HepG2 (cell line): ENCODE data around the gene SLC12A3. TPM values are rescaled to one million over a fixed set of nuclear protein-coding genes. Genes with fewer than 3 reads are reported as not detected.

ENCODE experiments used
- PAF1 ChIP-seq: IDR thresholded peaks from 2 replicates; pipeline ENCODE4 v1.6.1; 2016; ENCODE audit warnings: missing genetic modification reagents, missing compliant biosample characterization
- SP4 ChIP-seq: sonication (generic); formaldehyde crosslinking; IDR thresholded peaks from 2 replicates; pipeline ENCODE4 v1.8.1; 2023; ENCODE audit warnings: mild to moderate bottlenecking, missing genetic modification reagents
- SPEN ChIP-seq: sonication (generic); formaldehyde crosslinking; IDR thresholded peaks from 2 replicates; pipeline ENCODE4 v1.5.1; 2020; ENCODE audit warnings: low read depth, mild to moderate bottlenecking, missing genetic modification reagents
- SRY ChIP-seq: sonication (generic); formaldehyde crosslinking; IDR thresholded peaks from 2 replicates; pipeline ENCODE4 v1.8.0; 2022; ENCODE audit warnings: mild to moderate bottlenecking, missing genetic modification reagents
- TBP ChIP-seq: sonication (generic); formaldehyde crosslinking; IDR thresholded peaks from 2 replicates; pipeline ENCODE4 v1.5.0; 2020; ENCODE audit warnings: missing genetic modification reagents
- ZKSCAN8 ChIP-seq: IDR thresholded peaks from 2 replicates; pipeline ENCODE4 v1.6.1; 2016; ENCODE audit warnings: borderline replicate concordance, missing genetic modification reagents, missing compliant biosample characterization
- ZNF251 ChIP-seq: sonication (generic); formaldehyde crosslinking; IDR thresholded peaks from 2 replicates; pipeline ENCODE4 v1.9.0; 2021; ENCODE audit warnings: mild to moderate bottlenecking, missing genetic modification reagents
- ZNF451 ChIP-seq: sonication (generic); formaldehyde crosslinking; IDR thresholded peaks from 2 replicates; pipeline ENCODE4 v1.5.0; 2020; ENCODE audit warnings: mild to moderate bottlenecking, missing genetic modification reagents
- polyA plus RNA-seq, 8 experiments: library from polyadenylated mRNA; depleted of rRNA in 3 of 8; stranded (reverse) in 7 of 8; unstranded in 1 of 8; fragments of >200 nt; fragmentation: Illumina TruSeq in 4 of 8; extraction: Trizol in 4 of 8; gene quantifications; 2 replicates each; pipeline versions ENCODE4 v1.2.1 to v1.2.3, GENCODE V29; 2011 to 2016; ENCODE audit warnings: low read depth in 4 of 8, missing spikeins in 1 of 8, mixed read lengths in 1 of 8; ENCODE audit not compliant: insufficient read depth in 1 of 8
- total RNA-seq, 5 experiments: library from RNA; depleted of rRNA; stranded (reverse); fragments of >200 nt; fragmentation: Illumina TruSeq; extraction: Trizol; gene quantifications; 2 replicates each; pipeline ENCODE4 v1.2.3, GENCODE V29; 2016; ENCODE audit warnings: low read depth in 1 of 5
- TF ChIP-seq, protein P1 (sequence below): sonication (generic); formaldehyde crosslinking; IDR thresholded peaks from 2 replicates; pipeline ENCODE4 v1.4.0; 2020; ENCODE audit warnings: missing genetic modification reagents
- TF ChIP-seq, protein P2 (sequence below): sonication (generic); formaldehyde crosslinking; IDR thresholded peaks from 2 replicates; pipeline ENCODE4 v1.8.0; 2022; ENCODE audit warnings: missing genetic modification reagents, mild to moderate bottlenecking, inconsistent platforms, borderline replicate concordance
- TF ChIP-seq, protein P3 (sequence below): sonication (generic); formaldehyde crosslinking; conservative IDR thresholded peaks from 2 replicates; pipeline ENCODE4 v1.8.0; 2022; ENCODE audit warnings: mild to moderate bottlenecking, moderate library complexity, missing genetic modification reagents
- TF ChIP-seq, protein P4 (sequence below): sonication (generic); formaldehyde crosslinking; IDR thresholded peaks from 2 replicates; pipeline ENCODE4 v1.4.0; 2020; ENCODE audit warnings: mild to moderate bottlenecking, missing genetic modification reagents
- TF ChIP-seq, protein P5 (sequence below): IDR thresholded peaks from 2 replicates; pipeline ENCODE4 v1.6.1; 2016; ENCODE audit warnings: missing compliant biosample characterization, missing genetic modification reagents, borderline replicate concordance

The SLC12A3 gene
- total and polyA plus RNA-seq, 2 of the 13 experiments (the other 11 are each of a cell fraction or from before 2014, with no cell fraction given): 6.2 TPM; not detected in 1

DNA sequence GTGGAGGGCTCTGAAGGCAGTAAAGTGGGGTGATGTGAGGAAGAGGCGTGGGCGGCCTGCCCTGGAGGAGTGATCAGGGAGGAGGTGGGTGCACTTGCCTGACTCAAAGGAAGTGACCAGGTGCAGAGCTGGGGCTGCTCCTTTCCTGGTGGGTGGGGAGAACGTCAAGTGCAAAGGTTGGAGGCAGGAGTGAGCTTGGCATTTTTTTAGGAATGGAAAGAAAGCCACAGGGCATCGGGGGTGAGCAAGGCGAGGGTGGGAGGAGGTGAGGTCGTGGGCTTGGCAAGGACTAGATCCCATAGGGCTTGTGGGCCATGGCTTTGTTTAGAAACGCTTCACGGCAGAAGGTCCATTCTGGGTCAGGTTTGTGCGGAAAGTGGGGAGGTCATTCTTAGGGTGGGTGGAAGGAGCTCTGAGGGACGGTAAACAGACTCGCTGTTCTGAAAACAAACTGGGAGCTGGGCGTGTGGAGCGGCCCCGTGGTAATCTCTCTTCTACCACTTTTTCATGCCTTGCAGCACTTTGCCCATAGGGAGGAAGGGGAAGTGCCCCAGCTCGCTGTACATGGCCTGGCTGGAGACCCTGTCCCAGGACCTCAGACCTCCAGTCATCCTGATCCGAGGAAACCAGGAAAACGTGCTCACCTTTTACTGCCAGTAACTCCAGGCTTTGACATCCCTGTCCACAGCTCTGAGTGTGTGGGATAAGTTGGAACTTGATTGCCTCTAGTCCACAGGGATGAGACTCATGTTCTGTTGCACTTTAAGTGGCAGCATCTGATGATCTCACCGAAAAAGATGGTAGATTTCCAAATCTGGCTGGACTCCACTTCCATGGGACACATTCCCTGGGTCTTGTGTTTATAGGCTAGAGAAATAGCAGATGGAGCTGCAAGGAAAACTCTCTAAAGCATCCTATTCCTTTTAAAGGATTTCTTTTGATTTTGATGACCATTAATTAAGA is 48.0 kb downstream of the SLC12A3 start (continued):
- TF ChIP-seq, protein P1, sequence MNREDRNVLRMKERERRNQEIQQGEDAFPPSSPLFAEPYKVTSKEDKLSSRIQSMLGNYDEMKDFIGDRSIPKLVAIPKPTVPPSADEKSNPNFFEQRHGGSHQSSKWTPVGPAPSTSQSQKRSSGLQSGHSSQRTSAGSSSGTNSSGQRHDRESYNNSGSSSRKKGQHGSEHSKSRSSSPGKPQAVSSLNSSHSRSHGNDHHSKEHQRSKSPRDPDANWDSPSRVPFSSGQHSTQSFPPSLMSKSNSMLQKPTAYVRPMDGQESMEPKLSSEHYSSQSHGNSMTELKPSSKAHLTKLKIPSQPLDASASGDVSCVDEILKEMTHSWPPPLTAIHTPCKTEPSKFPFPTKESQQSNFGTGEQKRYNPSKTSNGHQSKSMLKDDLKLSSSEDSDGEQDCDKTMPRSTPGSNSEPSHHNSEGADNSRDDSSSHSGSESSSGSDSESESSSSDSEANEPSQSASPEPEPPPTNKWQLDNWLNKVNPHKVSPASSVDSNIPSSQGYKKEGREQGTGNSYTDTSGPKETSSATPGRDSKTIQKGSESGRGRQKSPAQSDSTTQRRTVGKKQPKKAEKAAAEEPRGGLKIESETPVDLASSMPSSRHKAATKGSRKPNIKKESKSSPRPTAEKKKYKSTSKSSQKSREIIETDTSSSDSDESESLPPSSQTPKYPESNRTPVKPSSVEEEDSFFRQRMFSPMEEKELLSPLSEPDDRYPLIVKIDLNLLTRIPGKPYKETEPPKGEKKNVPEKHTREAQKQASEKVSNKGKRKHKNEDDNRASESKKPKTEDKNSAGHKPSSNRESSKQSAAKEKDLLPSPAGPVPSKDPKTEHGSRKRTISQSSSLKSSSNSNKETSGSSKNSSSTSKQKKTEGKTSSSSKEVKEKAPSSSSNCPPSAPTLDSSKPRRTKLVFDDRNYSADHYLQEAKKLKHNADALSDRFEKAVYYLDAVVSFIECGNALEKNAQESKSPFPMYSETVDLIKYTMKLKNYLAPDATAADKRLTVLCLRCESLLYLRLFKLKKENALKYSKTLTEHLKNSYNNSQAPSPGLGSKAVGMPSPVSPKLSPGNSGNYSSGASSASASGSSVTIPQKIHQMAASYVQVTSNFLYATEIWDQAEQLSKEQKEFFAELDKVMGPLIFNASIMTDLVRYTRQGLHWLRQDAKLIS (CRISPR knock-in tag): no peak
- no peak; the same call in 1 of the 2 replicates for TF ChIP-seq SP4 (CRISPR knock-in tag)
- no peak for TF ChIP-seq ZKSCAN8 (CRISPR knock-in tag)
- no peak for TF ChIP-seq TBP
- TF ChIP-seq SRY (CRISPR knock-in tag): 0 out of 2 replicates have a peak, but pooled peaks have one; percentile 38
- TF ChIP-seq ZNF251 (CRISPR knock-in tag): no peak
- TF ChIP-seq PAF1 (CRISPR knock-in tag): no peak
- TF ChIP-seq, protein P2, sequence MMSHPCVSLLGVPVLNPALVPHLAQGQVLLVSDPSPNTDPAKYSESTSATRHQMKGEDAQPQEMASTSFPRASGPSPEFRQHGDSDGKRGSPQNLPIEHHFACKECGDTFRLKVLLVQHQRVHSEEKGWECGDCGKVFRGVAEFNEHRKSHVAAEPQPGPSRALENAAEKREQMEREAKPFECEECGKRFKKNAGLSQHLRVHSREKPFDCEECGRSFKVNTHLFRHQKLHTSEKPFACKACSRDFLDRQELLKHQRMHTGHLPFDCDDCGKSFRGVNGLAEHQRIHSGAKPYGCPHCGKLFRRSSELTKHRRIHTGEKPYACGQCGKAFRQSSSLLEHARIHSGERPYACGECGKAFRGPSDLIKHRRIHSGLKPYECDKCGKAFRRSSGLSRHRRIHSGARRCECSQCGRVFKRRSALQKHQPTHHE (CRISPR knock-in tag): no peak
- TF ChIP-seq, protein P3, sequence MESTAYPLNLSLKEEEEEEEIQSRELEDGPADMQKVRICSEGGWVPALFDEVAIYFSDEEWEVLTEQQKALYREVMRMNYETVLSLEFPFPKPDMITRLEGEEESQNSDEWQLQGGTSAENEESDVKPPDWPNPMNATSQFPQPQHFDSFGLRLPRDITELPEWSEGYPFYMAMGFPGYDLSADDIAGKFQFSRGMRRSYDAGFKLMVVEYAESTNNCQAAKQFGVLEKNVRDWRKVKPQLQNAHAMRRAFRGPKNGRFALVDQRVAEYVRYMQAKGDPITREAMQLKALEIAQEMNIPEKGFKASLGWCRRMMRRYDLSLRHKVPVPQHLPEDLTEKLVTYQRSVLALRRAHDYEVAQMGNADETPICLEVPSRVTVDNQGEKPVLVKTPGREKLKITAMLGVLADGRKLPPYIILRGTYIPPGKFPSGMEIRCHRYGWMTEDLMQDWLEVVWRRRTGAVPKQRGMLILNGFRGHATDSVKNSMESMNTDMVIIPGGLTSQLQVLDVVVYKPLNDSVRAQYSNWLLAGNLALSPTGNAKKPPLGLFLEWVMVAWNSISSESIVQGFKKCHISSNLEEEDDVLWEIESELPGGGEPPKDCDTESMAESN (CRISPR knock-in tag): no peak
- TF ChIP-seq, protein P4, sequence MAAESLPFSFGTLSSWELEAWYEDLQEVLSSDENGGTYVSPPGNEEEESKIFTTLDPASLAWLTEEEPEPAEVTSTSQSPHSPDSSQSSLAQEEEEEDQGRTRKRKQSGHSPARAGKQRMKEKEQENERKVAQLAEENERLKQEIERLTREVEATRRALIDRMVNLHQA (CRISPR knock-in tag): no peak
- no peak for TF ChIP-seq ZNF451 (CRISPR knock-in tag)
- TF ChIP-seq SPEN (CRISPR knock-in tag): no peak
- TF ChIP-seq, protein P5, sequence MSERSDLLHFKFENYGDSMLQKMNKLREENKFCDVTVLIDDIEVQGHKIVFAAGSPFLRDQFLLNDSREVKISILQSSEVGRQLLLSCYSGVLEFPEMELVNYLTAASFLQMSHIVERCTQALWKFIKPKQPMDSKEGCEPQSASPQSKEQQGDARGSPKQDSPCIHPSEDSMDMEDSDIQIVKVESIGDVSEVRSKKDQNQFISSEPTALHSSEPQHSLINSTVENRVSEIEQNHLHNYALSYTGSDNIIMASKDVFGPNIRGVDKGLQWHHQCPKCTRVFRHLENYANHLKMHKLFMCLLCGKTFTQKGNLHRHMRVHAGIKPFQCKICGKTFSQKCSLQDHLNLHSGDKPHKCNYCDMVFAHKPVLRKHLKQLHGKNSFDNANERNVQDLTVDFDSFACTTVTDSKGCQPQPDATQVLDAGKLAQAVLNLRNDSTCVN (CRISPR knock-in tag): no peak
